Jurkat, Clone E6-1 (cell line): Measurements from ENCODE around the gene CASD1. TPM values are rescaled to one million over a fixed set of nuclear protein-coding genes. Genes with fewer than 3 reads are reported as not detected.

Experiments
- DNase-seq: peaks from one replicate; pipeline ENCODE4 v3.0.0-alpha.2; 2011; ENCODE audit warnings: low read depth, low spot score
- H3K4me3 ChIP-seq: 2 replicates; pipeline ENCODE4 v1.5.1; 2011; ENCODE audit warnings: mild to moderate bottlenecking, low read length, control low read depth, moderate library complexity
- polyA plus RNA-seq: library from polyadenylated mRNA; unstranded; fragments of >200 nt; gene quantifications from one replicate; pipeline ENCODE4 v1.2.1, GENCODE V29; 2012; ENCODE audit warnings: missing spikeins; ENCODE audit not compliant: insufficient read length, insufficient read depth

The CASD1 gene
- 16.7 TPM for polyA plus RNA-seq

- peak; percentile 45 for DNase-seq
- peak within 1 kb of the TSS; percentile 75 for H3K4me3 ChIP-seq
Observed at GRCh38 chr7:94509264-94509886, at the start of gene CASD1. TSS of gene CASD1 (plus strand) at chr7:94509809. CDS start at chr7:94510085, 276 bp downstream.

GRCh38 chr7:94466516-94466915, 43.1 kb upstream of the CASD1 start:
- no peak overlapping the region for H3K4me3 ChIP-seq
- no peak for DNase-seq

GRCh38 chr7:94471604-94472003, 38.0 kb upstream of the CASD1 start:
- H3K4me3 ChIP-seq, result no peak overlapping the region
- no peak for DNase-seq

- H3K4me3 ChIP-seq, result no peak overlapping the region
- no peak for DNase-seq
Observed at GRCh38 chr7:94472608-94473007, 37.0 kb upstream of the CASD1 start.

GRCh38 chr7:94476251-94476840, 33.3 kb upstream of the CASD1 start:
- no peak overlapping the region for H3K4me3 ChIP-seq
- no peak for DNase-seq

GRCh38 chr7:94477878-94478277, 31.7 kb upstream of the CASD1 start:
- H3K4me3 ChIP-seq, result no peak overlapping the region
- no peak for DNase-seq

GRCh38 chr7:94478648-94479214, 30.9 kb upstream of the CASD1 start:
- DNase-seq, result no peak
- H3K4me3 ChIP-seq, result no peak overlapping the region

GRCh38 chr7:94481279-94481678, 28.3 kb upstream of the CASD1 start:
- DNase-seq, result no peak
- H3K4me3 ChIP-seq, result no peak overlapping the region

- DNase-seq, result no peak
- H3K4me3 ChIP-seq, result no peak overlapping the region
Observed at GRCh38 chr7:94482796-94483195, 26.8 kb upstream of the CASD1 start.

- no peak overlapping the region for H3K4me3 ChIP-seq
- no peak for DNase-seq
Observed at GRCh38 chr7:94483843-94484242, 25.8 kb upstream of the CASD1 start.

GRCh38 chr7:94486216-94486615, 23.4 kb upstream of the CASD1 start:
- no peak overlapping the region for H3K4me3 ChIP-seq
- no peak for DNase-seq

- DNase-seq, result no peak
Observed at GRCh38 chr7:94491410-94491809, 18.2 kb upstream of the CASD1 start.

GRCh38 chr7:94492601-94493000, 17.0 kb upstream of the CASD1 start:
- no peak for DNase-seq
- no peak overlapping the region for H3K4me3 ChIP-seq

More at GRCh38 chr7:94491410-94491809, 18.2 kb upstream of the CASD1 start:
- no peak overlapping the region for H3K4me3 ChIP-seq

- H3K4me3 ChIP-seq, result no peak overlapping the region
- DNase-seq, result no peak
Observed at GRCh38 chr7:94497874-94498670, 11.5 kb upstream of the CASD1 start.

- H3K4me3 ChIP-seq, result no peak overlapping the region
- no peak for DNase-seq
Observed at GRCh38 chr7:94498918-94499317, 10.7 kb upstream of the CASD1 start.

- DNase-seq, result no peak
- no peak overlapping the region for H3K4me3 ChIP-seq
Observed at GRCh38 chr7:94507462-94507861, 2.1 kb upstream of the CASD1 start.

GRCh38 chr7:94507962-94508361, 1.6 kb upstream of the CASD1 start:
- DNase-seq, result no peak
- no peak overlapping the region for H3K4me3 ChIP-seq

GRCh38 chr7:94509887-94510581, 425 bp downstream of the CASD1 start:
- peak; percentile 53 for DNase-seq
- H3K4me3 ChIP-seq, result peak overlapping the region; percentile 75
